HG03469 (cell line): Measurements from ENCODE around the gene TIGD4.

Source experiments
- ATAC-seq: cut with Tn5 transposase; IDR thresholded peaks from one replicate; pipeline ENCODE4 v1.9.1; 2021; ENCODE audit warnings: mild to moderate bottlenecking, moderate library complexity, moderate number of reproducible peaks; ENCODE audit not compliant: unreplicated experiment

TIGD4 gene

GRCh38 chr4:152727784-152728183 is 51.7 kb downstream of the TIGD4 start:
- no peak for ATAC-seq

- ATAC-seq = no peak
Measured at GRCh38 chr4:152724494-152724893, 55.0 kb downstream of the TIGD4 start.

- no peak for ATAC-seq
Measured at GRCh38 chr4:152723236-152723635, 56.3 kb downstream of the TIGD4 start.

DNA sequence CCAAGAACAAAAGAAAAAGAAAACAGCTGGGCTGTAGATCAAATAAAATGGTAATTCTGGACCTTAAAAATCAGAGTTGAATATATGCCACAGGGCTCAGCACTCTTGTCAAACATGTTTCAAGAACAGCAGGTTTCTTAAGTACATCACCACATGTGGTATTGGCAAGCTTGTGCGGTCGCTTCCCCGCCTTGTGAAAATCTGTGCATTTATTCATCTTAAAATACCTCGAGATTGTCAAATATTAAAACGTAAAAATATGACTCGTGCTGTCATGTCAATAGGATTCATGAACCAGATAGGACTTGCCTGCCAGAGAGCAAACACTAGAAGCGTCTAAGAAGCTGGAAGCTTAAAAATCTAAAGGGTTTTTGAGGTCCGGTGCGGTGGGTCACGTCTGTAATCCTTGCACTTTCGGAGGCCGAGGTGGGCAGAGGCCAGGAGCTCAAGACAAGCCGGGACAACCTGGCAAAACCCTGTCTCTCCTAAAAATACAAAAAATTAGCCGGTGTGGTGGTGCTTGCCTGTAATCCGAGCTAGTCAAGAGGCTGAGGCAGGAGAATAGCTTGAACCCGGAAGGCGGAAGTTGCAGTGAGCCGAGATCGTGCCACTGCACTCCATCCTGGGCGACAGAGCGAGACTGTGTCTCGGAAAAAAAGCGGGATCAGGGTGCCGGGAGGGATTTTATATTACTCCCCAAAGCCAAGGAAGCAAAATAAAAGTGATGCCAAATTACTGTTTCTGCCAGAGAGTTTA is 59.6 kb downstream of the TIGD4 start:
- ATAC-seq = no peak
